Measurements from ENCODE around the gene PPP1R12A.

PPP1R12A gene

DNA sequence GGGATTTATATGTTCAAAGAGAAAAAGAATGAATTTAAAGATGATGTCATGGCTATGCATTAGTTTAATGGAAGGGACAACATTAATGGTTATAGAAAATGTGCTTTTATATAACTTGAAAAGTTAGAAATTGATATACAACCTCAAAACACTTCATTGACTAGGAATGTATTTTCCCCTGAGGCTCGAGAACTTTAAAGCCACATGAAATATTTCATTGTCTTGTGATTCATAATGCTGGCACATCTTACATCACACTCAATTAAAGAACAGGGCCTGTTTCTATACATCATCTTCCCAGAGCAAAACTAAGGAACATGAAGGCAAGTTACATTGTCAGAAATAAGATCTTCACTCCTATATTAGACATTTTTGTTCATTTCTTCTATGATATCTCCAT is 208.9 kb downstream of the PPP1R12A start:
- POLR2A ChIA-PET = no interaction called here
- CTCF ChIA-PET = no interaction called here
- DNase-seq (ENCODE audit: extremely low spot score) = no peak
- TF ChIP-seq FOXM1 (IDR thresholded peaks at IDR 0.05; ENCODE audit: borderline replicate concordance) (no peak), ZNF384 (IDR thresholded peaks at IDR 0.05) (no peak), SUZ12 (IDR thresholded peaks at IDR 0.05) (no peak), NFRKB (IDR thresholded peaks at IDR 0.05) (no peak), ARNT (IDR thresholded peaks at IDR 0.05) (no peak), FOXA1 (IDR thresholded peaks at IDR 0.05) (no peak), HDGF (IDR thresholded peaks at IDR 0.05; ENCODE audit: borderline replicate concordance) (no peak), ELF4 (IDR thresholded peaks at IDR 0.05) (no peak), LEF1 (IDR thresholded peaks at IDR 0.05; ENCODE audit: borderline replicate concordance) (no peak), TARDBP (IDR thresholded peaks at IDR 0.05) (no peak), CTBP1 (IDR thresholded peaks at IDR 0.05; ENCODE audit: borderline replicate concordance) (no peak), SP1 (IDR thresholded peaks at IDR 0.05) (no peak), BHLHE40 (IDR thresholded peaks at IDR 0.05; ENCODE audit: borderline replicate concordance) (no peak)
- TF ChIP-seq, protein P1, sequence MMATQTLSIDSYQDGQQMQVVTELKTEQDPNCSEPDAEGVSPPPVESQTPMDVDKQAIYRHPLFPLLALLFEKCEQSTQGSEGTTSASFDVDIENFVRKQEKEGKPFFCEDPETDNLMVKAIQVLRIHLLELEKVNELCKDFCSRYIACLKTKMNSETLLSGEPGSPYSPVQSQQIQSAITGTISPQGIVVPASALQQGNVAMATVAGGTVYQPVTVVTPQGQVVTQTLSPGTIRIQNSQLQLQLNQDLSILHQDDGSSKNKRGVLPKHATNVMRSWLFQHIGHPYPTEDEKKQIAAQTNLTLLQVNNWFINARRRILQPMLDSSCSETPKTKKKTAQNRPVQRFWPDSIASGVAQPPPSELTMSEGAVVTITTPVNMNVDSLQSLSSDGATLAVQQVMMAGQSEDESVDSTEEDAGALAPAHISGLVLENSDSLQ (IDR thresholded peaks at IDR 0.05) = no peak

Measured in HEK293T (cell line).